SH-SY5Y (cell line): Measurements from ENCODE around the gene FAM13C.

ENCODE experiments used
- GATA2 ChIP-seq: IDR thresholded peaks from 2 replicates; pipeline ENCODE4 v1.6.1; 2011; ENCODE audit warnings: mild to moderate bottlenecking, low read depth, low read length
- GATA3 ChIP-seq: IDR thresholded peaks from 2 replicates; pipeline ENCODE4 v1.6.1; 2011; ENCODE audit warnings: low read depth, mild to moderate bottlenecking, low read length, moderate library complexity

Gene FAM13C

DNA sequence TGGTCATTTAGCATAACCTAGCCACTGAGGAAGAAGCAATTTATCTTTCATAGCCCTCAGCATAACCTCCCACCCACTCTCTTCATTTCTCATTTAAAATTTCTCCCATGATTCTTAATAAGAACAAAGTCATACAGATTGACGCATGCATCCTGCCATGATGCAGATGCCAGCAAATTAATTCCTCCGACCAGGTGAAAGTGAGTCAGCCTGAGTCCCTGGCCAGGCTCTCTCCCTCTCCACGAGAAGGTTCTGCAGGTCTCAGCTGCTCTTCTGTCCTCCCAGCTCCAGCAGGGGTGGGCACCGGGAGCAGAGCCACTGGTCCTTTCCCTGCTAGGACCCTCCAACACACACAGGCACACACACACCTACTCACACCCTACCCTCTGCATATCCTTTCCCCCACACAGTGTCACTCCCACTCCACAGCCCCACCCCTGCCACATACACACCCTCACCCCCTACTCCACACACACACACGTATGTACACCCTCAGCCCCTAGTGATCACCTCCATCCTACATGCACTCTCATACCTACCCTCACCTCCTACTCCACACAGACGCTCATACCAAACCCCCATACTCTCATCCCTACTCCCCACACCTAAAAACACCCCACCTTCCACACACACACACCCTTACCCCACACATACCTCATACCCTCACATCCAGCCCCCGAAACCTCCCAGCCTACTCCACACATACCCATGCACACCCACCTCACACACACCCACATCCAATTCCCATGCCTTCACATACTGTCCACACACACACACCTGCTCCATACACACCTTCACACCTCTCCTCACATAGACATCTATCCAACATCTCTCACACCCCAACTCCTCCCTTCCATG, 78.0 kb downstream of the FAM13C start:
- TF ChIP-seq GATA2 = no peak
- no peak for TF ChIP-seq GATA3

DNA sequence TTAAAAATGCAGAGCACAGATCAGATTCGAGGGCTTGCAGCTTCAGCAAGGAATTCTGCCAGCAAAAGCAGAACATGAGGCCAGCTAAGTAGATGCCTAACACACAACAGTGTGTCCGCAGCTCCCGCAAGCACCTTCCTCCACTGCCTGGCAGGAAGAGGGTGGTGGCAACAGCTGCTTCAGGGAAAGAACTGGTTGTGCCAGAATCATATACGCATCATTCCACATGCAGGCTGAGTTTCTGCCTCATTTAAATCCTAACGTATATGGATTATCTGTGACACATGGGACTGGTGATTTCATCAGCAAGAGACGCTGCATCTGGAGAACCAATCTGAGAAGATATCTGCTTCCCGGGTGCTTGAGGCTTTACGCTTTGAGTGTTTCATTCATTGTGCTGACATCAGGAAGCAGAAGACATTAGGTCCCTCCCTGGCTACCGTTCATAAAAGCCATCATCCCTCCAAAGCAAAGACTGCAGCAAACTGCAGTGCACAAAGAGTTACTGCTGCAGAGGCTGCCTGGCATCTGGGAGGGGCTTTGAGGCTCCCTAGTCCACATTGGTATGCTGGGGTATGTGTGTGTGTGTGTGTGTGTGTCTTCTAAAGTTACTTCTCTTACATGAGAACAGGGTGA, 78.8 kb downstream of the FAM13C start:
- TF ChIP-seq GATA2 (peak; percentile 62; the same call in 1 of the 2 replicates), GATA3 (no peak)

DNA sequence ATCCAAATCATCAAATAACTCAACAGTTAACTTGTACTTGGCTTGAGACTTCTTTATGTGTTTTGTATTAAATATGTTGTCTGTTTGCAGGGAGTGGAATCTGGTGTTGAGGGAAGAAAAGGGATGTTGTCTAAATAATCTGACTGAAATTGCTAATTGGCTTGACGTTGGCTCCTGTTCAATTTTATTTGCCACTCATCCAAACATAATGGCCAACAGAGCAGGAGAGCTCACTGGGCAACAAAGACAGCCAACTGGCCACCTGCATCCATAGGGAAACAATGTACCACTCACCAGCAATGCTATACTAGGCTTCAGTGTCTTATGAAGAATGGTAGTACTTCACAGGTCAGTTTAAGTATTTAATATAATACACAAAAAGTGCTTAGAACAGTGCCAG, 80.5 kb downstream of the FAM13C start:
- TF ChIP-seq GATA2 = no peak
- TF ChIP-seq GATA3 = no peak

DNA sequence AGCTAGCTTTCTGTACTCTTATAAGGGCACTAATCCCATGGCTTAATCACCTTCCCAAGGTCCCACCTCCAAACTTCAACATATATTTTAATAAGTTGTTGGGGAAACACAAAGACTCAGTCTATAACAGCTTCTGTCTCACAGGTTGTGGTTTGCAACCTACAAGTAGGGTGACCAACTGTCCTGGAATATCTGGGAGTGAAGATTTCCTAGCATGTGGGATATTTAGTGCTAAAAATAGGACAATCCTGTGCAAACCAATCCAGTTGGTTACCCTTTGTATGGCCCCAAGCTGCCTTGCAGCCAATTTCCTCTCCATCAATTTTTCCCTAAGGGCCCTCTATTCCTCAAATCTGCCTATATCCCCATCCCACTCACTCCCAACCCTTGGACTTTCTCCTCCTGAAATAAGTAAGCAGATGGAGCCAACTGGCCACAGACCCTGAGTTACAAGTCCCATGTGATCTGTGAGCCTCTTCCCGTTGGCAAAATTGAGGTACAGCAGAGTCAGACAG, 82.3 kb downstream of the FAM13C start:
- TF ChIP-seq GATA3 (no peak), GATA2 (no peak)

DNA sequence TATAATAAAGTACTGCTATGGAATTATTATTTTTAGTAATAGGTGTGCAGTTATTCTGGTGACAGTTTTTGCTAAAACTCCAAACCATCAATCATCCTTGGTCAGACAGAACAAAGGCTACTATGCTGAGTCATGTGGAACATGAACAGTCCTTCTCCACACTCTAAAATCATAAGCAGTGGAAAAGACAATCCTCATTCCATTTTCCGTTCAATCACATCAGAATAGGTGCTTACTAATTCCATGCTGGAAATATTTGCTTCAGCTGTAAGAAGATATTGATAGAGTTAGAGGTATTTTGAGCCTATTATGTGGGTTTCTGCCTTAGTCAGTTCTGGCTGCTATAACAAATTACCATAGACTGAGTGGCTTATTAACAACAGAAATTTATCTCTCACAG, 82.9 kb downstream of the FAM13C start:
- no peak for TF ChIP-seq GATA3
- TF ChIP-seq GATA2 = no peak

DNA sequence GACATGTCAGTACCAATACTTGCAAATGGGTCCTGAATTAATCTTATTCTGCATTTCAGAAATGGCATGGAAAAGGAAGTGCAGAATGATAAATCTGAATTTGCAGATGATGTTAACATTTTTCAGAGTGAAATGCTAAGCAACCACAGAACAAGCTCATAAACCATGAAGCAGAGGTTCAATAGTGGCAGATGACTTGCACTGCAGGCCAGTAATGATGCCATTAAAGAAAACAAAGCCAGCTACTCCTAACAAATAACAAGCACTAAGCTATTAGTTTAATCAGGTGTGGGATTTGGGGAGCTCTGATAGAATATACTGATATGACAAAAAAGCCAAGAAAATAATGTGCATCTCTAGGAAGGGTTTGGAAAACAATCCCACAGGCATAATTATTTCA, 85.4 kb downstream of the FAM13C start:
- TF ChIP-seq GATA3 (no peak), GATA2 (no peak)

DNA sequence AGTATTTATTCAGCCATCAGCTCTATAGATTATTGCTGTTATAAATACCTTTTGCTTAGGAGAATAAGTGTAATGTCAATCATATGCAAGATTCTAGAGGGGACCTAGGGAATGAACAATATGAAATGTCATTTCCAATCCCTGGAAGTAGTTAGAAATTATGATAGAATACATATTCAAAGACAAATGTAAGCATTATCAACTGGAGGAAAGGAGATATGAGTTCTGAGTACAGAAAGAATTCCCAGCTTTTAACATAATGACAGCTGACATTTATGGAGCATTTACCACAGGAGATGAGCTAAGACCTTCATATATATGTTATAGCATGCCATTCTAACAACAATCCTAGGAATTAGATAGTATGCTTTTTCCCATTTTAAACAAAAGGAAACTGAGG, 86.2 kb downstream of the FAM13C start:
- TF ChIP-seq GATA2 = no peak
- no peak for TF ChIP-seq GATA3

DNA sequence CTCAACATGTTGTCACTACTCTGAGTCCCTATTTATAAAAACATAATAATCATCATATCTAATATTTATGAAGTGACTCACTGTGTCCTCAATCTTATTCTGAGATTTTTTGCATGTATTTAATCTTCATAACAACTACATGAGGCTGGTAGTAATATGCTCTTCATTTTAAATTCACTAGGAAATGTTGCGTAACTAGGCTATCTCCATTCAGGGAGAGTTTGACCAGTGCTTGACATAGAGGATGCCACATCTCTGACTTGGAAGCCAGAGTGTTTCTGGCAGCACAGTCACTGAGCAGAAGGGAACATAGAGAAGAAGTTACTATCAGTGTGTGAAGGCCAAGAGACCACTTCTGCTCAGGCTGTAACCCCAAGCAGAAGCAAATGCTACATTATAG, 88.9 kb downstream of the FAM13C start:
- no peak for TF ChIP-seq GATA3
- no peak for TF ChIP-seq GATA2

DNA sequence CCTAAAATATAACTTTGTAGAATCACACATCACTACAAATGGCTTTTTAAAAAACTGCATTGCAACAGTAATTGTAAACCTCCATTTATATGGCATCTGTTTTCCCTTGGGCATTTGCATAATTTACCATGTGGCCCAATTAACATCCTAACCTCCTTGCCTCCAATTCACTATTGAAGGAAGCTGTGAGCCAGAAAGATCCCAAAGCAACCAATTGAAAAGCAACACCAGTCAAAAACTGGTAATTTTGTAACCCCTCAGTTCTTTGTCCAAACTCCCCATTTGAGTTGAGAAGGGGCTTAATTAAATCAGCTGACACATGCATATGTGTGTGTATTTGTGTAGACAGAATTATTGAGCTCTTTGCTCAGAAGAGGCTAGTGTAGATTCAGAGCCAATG, 90.3 kb downstream of the FAM13C start:
- TF ChIP-seq GATA3 (no peak), GATA2 (no peak)

DNA sequence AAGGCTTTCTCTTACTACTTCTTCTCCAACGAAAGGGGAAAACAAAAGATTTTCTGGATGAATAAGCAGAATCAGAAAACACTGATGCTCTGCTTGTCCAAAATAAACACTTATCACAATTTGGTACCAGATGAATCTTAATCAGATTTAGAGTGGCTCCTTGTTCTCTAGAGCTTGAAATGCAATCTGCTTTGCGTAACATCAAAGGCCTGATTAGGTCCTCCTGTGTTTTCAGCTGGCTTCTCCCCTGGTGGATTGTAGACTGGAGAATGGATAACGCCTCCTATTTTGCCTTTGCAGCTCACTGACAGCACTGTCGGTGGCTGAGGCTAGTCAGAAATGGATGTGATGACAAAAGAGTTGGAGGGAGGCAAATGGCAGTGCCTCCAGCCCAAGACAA, 91.2 kb downstream of the FAM13C start:
- TF ChIP-seq GATA3 (no peak), GATA2 (no peak)

DNA sequence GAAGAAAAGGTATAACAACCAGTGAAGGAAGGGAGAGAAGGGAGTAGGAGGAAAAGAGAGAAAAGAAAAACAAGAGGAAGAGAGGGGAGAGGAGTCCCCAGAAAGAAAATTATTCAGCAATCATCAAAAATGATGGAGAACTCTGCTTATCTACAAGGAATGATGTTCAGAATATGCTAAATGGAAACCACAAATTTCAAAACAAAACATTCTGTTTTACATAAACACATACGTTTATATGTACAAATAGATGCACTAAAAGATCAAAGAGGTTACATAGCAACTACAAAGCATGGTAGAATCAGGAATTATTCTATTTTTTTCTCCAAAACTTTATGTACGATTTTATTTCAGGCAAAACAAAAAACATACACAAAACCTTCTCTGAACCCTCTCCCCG, 91.9 kb downstream of the FAM13C start:
- TF ChIP-seq GATA2 = no peak
- TF ChIP-seq GATA3 = no peak

DNA sequence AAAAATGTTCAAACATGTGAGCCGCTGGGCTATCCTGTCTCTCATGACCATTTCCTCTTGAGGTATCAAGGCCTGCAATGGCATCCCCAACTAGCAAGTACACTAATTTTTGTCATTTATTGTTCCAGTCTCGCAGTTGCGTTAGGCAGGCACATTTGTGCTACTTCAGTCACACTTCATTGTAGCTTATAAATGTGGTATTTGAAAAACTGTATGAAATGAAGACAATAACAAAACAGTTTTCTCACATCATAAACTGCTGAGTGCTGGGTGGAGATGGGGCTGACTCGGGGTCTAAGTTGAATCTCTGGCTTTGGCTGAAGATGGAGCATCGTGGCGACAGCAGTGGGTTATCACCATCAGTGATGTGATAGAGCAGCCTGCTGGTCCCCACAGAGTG, 92.7 kb downstream of the FAM13C start:
- TF ChIP-seq GATA3 (no peak), GATA2 (no peak)

DNA sequence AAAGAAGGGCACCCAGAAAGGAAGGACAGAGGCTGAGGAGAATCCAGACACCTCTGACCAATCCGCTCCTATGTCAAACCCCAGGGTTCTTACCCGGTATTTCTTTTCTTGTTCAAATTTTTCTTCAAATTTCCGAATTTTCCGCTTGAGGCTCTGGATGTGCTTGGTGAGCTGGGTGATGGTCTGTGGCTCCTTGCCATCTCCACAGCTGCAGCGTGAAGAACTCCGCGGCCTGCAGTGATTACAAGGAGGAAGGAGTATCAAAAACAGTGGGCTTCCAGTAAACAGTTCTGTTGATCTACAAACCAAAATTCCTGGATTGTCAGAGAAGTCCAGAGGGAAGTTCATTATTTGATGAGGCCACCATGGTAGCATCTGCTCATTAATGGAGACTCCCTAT, 93.9 kb downstream of the FAM13C start:
- TF ChIP-seq GATA2 = no peak
- no peak for TF ChIP-seq GATA3

DNA sequence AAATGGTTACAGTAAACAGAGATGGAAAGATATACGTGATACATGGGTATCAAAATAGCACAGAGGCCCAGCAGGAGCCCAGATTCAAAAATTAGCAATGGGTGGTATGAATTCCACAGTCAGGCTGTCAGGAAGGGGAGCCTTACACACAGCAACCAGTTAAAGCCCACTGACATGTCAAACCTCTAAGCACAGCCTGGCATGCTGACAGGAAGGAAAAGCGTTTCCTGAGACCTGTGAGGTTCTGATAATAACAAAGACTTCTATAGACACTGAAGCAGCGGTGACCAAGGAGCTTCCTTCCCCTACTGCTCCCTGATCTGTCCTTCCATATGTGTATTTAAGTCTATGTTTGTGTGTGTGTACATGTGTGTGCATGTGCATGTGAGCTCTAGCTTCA, 96.0 kb downstream of the FAM13C start:
- TF ChIP-seq GATA2 (no peak), GATA3 (no peak)

DNA sequence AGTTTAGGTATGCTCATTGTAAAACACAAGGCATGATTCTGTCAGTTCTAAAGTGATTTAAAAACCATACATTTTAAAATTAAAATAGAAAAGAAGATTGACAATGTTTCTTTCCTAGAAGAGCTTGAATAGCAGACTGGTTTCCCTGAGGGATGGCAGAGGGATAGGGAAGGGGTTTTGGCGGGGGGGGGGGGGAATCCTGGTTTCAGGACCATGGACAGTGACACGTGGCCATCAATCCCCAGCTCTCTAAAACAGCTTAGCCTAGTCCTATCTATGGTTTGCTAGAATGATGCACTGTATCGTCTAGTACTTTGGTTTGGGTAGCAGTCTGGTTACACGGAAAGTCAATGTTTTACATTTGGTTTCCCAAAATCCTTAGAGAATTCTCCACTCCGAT, 97.2 kb downstream of the FAM13C start:
- no peak for TF ChIP-seq GATA3
- TF ChIP-seq GATA2 = no peak
